ENCODE data around the gene LIAS. TPM values are rescaled to one million over a fixed set of nuclear protein-coding genes. Genes with fewer than 3 reads are reported as not detected.

LIAS gene
- total and polyA plus RNA-seq, 2 of the 13 experiments (the other 11 are each of a cell fraction or from before 2014, with no cell fraction given) = 16.0 to 16.6 TPM

DNA sequence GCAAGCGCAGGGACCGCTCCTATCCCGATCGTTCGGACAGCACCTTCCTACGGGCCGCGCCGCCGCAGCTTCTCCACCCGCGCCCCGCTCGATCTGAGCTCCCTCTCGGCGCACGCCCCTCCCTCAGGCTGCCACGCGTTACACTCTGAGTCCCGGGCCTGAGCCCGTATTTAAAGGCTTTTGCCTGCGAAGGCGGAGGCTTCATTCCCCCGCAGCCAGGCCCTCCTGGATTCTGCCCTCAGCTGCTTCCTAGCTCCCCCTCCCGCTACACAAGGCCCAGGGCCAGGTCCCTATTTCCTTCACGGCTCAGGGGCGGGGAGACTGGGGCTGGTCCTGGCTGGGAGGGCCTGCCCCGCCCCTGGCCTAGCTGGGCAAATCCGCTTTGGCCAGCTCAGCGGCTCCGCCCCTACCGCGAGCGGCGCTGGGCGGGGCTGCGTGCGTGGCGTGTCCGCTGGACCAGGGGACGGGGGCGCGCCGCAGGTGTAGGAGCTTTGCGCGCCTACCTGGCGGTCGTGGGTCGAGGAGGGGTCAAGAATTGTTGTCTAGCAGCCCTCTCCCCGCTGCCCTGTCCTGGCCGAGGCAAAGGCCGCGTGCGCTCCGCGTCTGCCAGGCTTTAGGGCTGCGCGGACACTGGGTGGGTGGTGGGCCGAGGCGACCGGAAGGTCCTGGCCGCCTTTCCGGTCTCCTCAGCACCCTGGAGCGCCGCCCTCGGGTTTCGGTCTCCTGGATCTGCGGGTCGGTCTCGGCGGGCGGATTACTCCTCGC is 68.6 kb downstream of the LIAS start, which contains the start of gene UGDH (continued):
- TF ChIP-seq ZNF547 (CRISPR knock-in tag; IDR thresholded peaks at IDR 0.05) (peak; percentile 83; the same call in 1 of the 2 replicates), MAZ (IDR thresholded peaks at IDR 0.05; ENCODE audit: borderline replicate concordance, low read depth, low read length) (peak; percentile 77; the same call in 1 of the 2 replicates), MAZ (CRISPR knock-in tag; IDR thresholded peaks at IDR 0.05; ENCODE audit: low read depth) (peak; percentile 94), SIN3A (IDR thresholded peaks at IDR 0.05; ENCODE audit: borderline replicate concordance, low read depth, low read length) (peak; percentile 90; the same call in 1 of the 2 replicates), ZNF652 (CRISPR knock-in tag; IDR thresholded peaks at IDR 0.05; ENCODE audit: borderline replicate concordance, low read depth) (no peak), TEAD3 (CRISPR knock-in tag; optimal IDR thresholded peaks at IDR 0.05; ENCODE audit: borderline replicate concordance) (peak; percentile 75), SUZ12 (IDR thresholded peaks at IDR 0.05; ENCODE audit: low read depth, low read length) (no peak), U2AF2 (IDR thresholded peaks at IDR 0.05; ENCODE audit: low read depth, low read length) (no peak), NKX3-1 (CRISPR knock-in tag; IDR thresholded peaks at IDR 0.05) (no peak; the same call in 1 of the 2 replicates)
- TF ChIP-seq, protein P1, sequence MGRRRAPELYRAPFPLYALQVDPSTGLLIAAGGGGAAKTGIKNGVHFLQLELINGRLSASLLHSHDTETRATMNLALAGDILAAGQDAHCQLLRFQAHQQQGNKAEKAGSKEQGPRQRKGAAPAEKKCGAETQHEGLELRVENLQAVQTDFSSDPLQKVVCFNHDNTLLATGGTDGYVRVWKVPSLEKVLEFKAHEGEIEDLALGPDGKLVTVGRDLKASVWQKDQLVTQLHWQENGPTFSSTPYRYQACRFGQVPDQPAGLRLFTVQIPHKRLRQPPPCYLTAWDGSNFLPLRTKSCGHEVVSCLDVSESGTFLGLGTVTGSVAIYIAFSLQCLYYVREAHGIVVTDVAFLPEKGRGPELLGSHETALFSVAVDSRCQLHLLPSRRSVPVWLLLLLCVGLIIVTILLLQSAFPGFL (CRISPR knock-in tag; IDR thresholded peaks at IDR 0.05) = no peak
- TF ChIP-seq, protein P2, sequence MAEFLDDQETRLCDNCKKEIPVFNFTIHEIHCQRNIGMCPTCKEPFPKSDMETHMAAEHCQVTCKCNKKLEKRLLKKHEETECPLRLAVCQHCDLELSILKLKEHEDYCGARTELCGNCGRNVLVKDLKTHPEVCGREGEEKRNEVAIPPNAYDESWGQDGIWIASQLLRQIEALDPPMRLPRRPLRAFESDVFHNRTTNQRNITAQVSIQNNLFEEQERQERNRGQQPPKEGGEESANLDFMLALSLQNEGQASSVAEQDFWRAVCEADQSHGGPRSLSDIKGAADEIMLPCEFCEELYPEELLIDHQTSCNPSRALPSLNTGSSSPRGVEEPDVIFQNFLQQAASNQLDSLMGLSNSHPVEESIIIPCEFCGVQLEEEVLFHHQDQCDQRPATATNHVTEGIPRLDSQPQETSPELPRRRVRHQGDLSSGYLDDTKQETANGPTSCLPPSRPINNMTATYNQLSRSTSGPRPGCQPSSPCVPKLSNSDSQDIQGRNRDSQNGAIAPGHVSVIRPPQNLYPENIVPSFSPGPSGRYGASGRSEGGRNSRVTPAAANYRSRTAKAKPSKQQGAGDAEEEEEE (CRISPR knock-in tag; IDR thresholded peaks at IDR 0.05; ENCODE audit: borderline replicate concordance) = peak; percentile 93; the same call in 1 of the 2 replicates
- TF ChIP-seq, protein P3, sequence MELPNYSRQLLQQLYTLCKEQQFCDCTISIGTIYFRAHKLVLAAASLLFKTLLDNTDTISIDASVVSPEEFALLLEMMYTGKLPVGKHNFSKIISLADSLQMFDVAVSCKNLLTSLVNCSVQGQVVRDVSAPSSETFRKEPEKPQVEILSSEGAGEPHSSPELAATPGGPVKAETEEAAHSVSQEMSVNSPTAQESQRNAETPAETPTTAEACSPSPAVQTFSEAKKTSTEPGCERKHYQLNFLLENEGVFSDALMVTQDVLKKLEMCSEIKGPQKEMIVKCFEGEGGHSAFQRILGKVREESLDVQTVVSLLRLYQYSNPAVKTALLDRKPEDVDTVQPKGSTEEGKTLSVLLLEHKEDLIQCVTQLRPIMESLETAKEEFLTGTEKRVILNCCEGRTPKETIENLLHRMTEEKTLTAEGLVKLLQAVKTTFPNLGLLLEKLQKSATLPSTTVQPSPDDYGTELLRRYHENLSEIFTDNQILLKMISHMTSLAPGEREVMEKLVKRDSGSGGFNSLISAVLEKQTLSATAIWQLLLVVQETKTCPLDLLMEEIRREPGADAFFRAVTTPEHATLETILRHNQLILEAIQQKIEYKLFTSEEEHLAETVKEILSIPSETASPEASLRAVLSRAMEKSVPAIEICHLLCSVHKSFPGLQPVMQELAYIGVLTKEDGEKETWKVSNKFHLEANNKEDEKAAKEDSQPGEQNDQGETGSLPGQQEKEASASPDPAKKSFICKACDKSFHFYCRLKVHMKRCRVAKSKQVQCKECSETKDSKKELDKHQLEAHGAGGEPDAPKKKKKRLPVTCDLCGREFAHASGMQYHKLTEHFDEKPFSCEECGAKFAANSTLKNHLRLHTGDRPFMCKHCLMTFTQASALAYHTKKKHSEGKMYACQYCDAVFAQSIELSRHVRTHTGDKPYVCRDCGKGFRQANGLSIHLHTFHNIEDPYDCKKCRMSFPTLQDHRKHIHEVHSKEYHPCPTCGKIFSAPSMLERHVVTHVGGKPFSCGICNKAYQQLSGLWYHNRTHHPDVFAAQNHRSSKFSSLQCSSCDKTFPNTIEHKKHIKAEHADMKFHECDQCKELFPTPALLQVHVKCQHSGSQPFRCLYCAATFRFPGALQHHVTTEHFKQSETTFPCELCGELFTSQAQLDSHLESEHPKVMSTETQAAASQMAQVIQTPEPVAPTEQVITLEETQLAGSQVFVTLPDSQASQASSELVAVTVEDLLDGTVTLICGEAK (IDR thresholded peaks at IDR 0.05) = no peak; the same call in 1 of the 2 replicates
- TF ChIP-seq, protein P3 (CRISPR knock-in tag; IDR thresholded peaks at IDR 0.05) = peak; percentile 80

Data from HepG2 (cell line).